ENCODE data around the gene MSH4. TPM values are rescaled to one million over a fixed set of nuclear protein-coding genes. Genes with fewer than 3 reads are reported as not detected.

The MSH4 gene
- total RNA-seq, 2 experiments from 2014 or later = 0.25 to 0.31 TPM

GRCh38 chr1:75792091-75792490 is 4.6 kb upstream of the MSH4 start:
- Histone ChIP-seq H3K4me3 (ENCODE audit: low read length) (no peak overlapping the region), H3K9me3 (ENCODE audit: control insufficient read depth in 1 of 2, insufficient read depth in 1 of 2, low read length in 2 of 2) (no peaks in the 10 kb centered on the region), H3K36me3 (ENCODE audit: insufficient read depth, low read length) (peaks cover 84% of the 10 kb centered on the region), H3K27me3 (ENCODE audit: control insufficient read depth in 1 of 2, insufficient read depth in 2 of 2, low read length in 2 of 2) (no peaks in the 10 kb centered on the region), H3K4me1 (ENCODE audit: insufficient read depth, low read length) (peaks cover 13% of the 10 kb centered on the region), H3K27ac (ENCODE audit: low read depth in 1 of 2, low read length in 2 of 2) (no peak overlapping the region)
- peaks cover 59% of the 10 kb centered on the region for H3K4me1 Mint-ChIP-seq (ENCODE audit: low read depth)
- no peak for ATAC-seq (ENCODE audit: poor library complexity)
- H3K36me3 Mint-ChIP-seq (ENCODE audit: low read depth) = peaks cover 97% of the 10 kb centered on the region
- POLR2A ChIA-PET = no interaction called here
- H3K27ac Mint-ChIP-seq = peak overlapping the region; percentile 92
- no peak for TF ChIP-seq CTCF (IDR thresholded peaks at IDR 0.05)
- intact Hi-C loops (cut with DNase I, micrococcal nuclease) = no loop called here
- CTCF ChIA-PET = no interaction called here
- H3K4me3 Mint-ChIP-seq = no peak overlapping the region
- no peaks in the 10 kb centered on the region for H3K27me3 Mint-ChIP-seq
- DNase-seq = no peak
- H3K9me3 Mint-ChIP-seq = no peaks in the 10 kb centered on the region

GRCh38 chr1:75794382-75794781 is 2.3 kb upstream of the MSH4 start:
- no peaks in the 10 kb centered on the region for H3K9me3 Mint-ChIP-seq
- no peak overlapping the region for H3K4me3 Mint-ChIP-seq
- Histone ChIP-seq H3K27ac (ENCODE audit: low read depth in 1 of 2, low read length in 2 of 2) (no peak overlapping the region), H3K4me3 (ENCODE audit: low read length) (no peak overlapping the region), H3K27me3 (ENCODE audit: control insufficient read depth in 1 of 2, insufficient read depth in 2 of 2, low read length in 2 of 2) (no peaks in the 10 kb centered on the region), H3K36me3 (ENCODE audit: insufficient read depth, low read length) (peaks cover 74% of the 10 kb centered on the region), H3K4me1 (ENCODE audit: insufficient read depth, low read length) (peaks cover 8% of the 10 kb centered on the region), H3K9me3 (ENCODE audit: control insufficient read depth in 1 of 2, insufficient read depth in 1 of 2, low read length in 2 of 2) (no peaks in the 10 kb centered on the region)
- no peak for TF ChIP-seq CTCF (IDR thresholded peaks at IDR 0.05)
- ChIA-PET CTCF (no interaction called here), POLR2A (interaction anchor here (1.2 to 1.4 kb wide), 2 partner anchors 9 to 70 kb away, joined by 3 to 5 read pairs; partner anchors contain the start of gene RABGGTB)
- peaks cover 36% of the 10 kb centered on the region for H3K4me1 Mint-ChIP-seq (ENCODE audit: low read depth)
- H3K27me3 Mint-ChIP-seq = no peaks in the 10 kb centered on the region
- no peak overlapping the region for H3K27ac Mint-ChIP-seq
- peaks cover 86% of the 10 kb centered on the region for H3K36me3 Mint-ChIP-seq (ENCODE audit: low read depth)
- intact Hi-C loops (cut with DNase I, micrococcal nuclease) = no loop called here
- DNase-seq (no peak), ATAC-seq (ENCODE audit: poor library complexity) (no peak)

GRCh38 chr1:75795703-75796193 is 934 bp upstream of the MSH4 start:
- Mint-ChIP-seq H3K4me3 (no peak overlapping the region), H3K27ac (no peak overlapping the region), H3K4me1 (ENCODE audit: low read depth) (peaks cover 22% of the 10 kb centered on the region), H3K36me3 (ENCODE audit: low read depth) (peaks cover 72% of the 10 kb centered on the region), H3K9me3 (no peaks in the 10 kb centered on the region), H3K27me3 (no peaks in the 10 kb centered on the region)
- POLR2A ChIA-PET = interaction anchor here (0.8 to 1.2 kb wide), 2 partner anchors 9 to 72 kb away, joined by 3 read pairs; partner anchors contain the start of gene RABGGTB
- CTCF ChIA-PET = no interaction called here
- H3K27ac ChIP-seq (ENCODE audit: low read depth in 1 of 2, low read length in 2 of 2) = no peak overlapping the region
- ATAC-seq (ENCODE audit: poor library complexity) = no peak
- H3K9me3 ChIP-seq (ENCODE audit: control insufficient read depth in 1 of 2, insufficient read depth in 1 of 2, low read length in 2 of 2) = no peaks in the 10 kb centered on the region
- intact Hi-C loops (cut with DNase I, micrococcal nuclease) = no loop called here
- TF ChIP-seq CTCF (IDR thresholded peaks at IDR 0.05) = no peak
- DNase-seq = no peak
- H3K4me1 ChIP-seq (ENCODE audit: insufficient read depth, low read length) = peaks cover 2% of the 10 kb centered on the region
- no peaks in the 10 kb centered on the region for H3K27me3 ChIP-seq (ENCODE audit: control insufficient read depth in 1 of 2, insufficient read depth in 2 of 2, low read length in 2 of 2)
- peaks cover 61% of the 10 kb centered on the region for H3K36me3 ChIP-seq (ENCODE audit: insufficient read depth, low read length)
- H3K4me3 ChIP-seq (ENCODE audit: low read length) = no peak overlapping the region

All from CD4-positive, alpha-beta T cell (primary cell).